Fibroblast of lung (primary cell): Measurements from ENCODE around the gene MLXIPL. TPM values are rescaled to one million over a fixed set of nuclear protein-coding genes. Genes with fewer than 3 reads are reported as not detected.

Source experiments
- DNase-seq, 2 donors: peaks; one replicate each; pipeline versions ENCODE4 v3.0.0 to v3.0.0-alpha.2; 2010; ENCODE audit warnings: low read depth in 2 of 2
- H2AFZ ChIP-seq: 2 replicates; pipeline ENCODE4 v1.5.1; 2012; ENCODE audit warnings: low read length, control low read depth, inconsistent platforms
- H3K27ac ChIP-seq: 2 replicates; pipeline ENCODE4 v1.5.1; 2011; ENCODE audit warnings: low read length, control low read depth; ENCODE audit not compliant: insufficient read depth
- H3K27me3 ChIP-seq: 2 replicates; pipeline ENCODE4 v1.5.1; 2011; ENCODE audit warnings: mild to moderate bottlenecking, low read length; ENCODE audit not compliant: control insufficient read depth, insufficient read depth
- H3K36me3 ChIP-seq: 2 replicates; pipeline ENCODE4 v1.5.1; 2011; ENCODE audit warnings: low read length; ENCODE audit not compliant: control insufficient read depth, insufficient read depth
- H3K4me1 ChIP-seq: 2 replicates; pipeline ENCODE4 v1.5.1; 2011; ENCODE audit warnings: low read length; ENCODE audit not compliant: control insufficient read depth, insufficient read depth; ENCODE audit errors: extremely low read depth
- H3K4me2 ChIP-seq: 2 replicates; pipeline ENCODE4 v1.5.1; 2011; ENCODE audit warnings: low read length, control low read depth; ENCODE audit not compliant: insufficient read depth; ENCODE audit errors: extremely low read depth
- H3K4me3 ChIP-seq, 4 experiments: fragments of 200-600 bp in 1 of 4; sonication (generic) in 1 of 4; replicated peaks in 1 of 4; 2 replicates each; pipeline ENCODE4 v1.5.1; 2011 to 2016; ENCODE audit warnings: low read length in 4 of 4, low read depth in 3 of 4, mild to moderate bottlenecking in 3 of 4, control low read depth in 2 of 4, inconsistent platforms in 1 of 4, mixed read lengths in 1 of 4; ENCODE audit not compliant: insufficient read depth in 1 of 4; ENCODE audit errors: control extremely low read depth in 1 of 4
- H3K79me2 ChIP-seq: 2 replicates; pipeline ENCODE4 v1.5.1; 2012; ENCODE audit warnings: mild to moderate bottlenecking, low read length, inconsistent platforms; ENCODE audit not compliant: control insufficient read depth, insufficient read depth
- H3K9ac ChIP-seq: 2 replicates; pipeline ENCODE4 v1.5.1; 2011; ENCODE audit warnings: mild to moderate bottlenecking, low read length, control low read depth; ENCODE audit not compliant: insufficient read depth
- H3K9me3 ChIP-seq: 2 replicates; pipeline ENCODE4 v1.5.1; 2012; ENCODE audit warnings: low read depth, low read length; ENCODE audit not compliant: control insufficient read depth, insufficient read depth
- H4K20me1 ChIP-seq: 2 replicates; pipeline ENCODE4 v1.5.1; 2011; ENCODE audit warnings: low read length; ENCODE audit not compliant: control insufficient read depth, insufficient read depth; ENCODE audit errors: extremely low read depth
- CTCF ChIP-seq, 2 donors: IDR thresholded peaks in 1 of 2; conservative IDR thresholded peaks in 1 of 2; 1 replicate in 1 of 2; 2 replicates in 1 of 2; pipeline ENCODE4 v1.5.1; 2011 to 2012; ENCODE audit warnings: low read length in 2 of 2, control low read depth in 1 of 2, inconsistent platforms in 1 of 2, low read depth in 1 of 2, mild to moderate bottlenecking in 1 of 2
- EZH2 ChIP-seq: IDR thresholded peaks from 2 replicates; pipeline ENCODE4 v1.5.1; 2012; ENCODE audit warnings: low read length, control low read depth, mild to moderate bottlenecking; ENCODE audit errors: missing control alignments
- polyA plus RNA-seq, 2 donors: library from polyadenylated mRNA; depleted of rRNA in 1 of 2; stranded (reverse) in 1 of 2; unstranded in 1 of 2; fragments of >200 nt; gene quantifications; 2 replicates each; pipeline ENCODE4 v1.2.1, GENCODE V29; 2011 to 2012; ENCODE audit warnings: missing spikeins in 1 of 2
- total RNA-seq: library from RNA; depleted of rRNA; stranded (reverse); fragments of >200 nt; gene quantifications from 2 replicates; pipeline ENCODE4 v1.2.1, GENCODE V29; 2014

MLXIPL gene
- total and polyA plus RNA-seq, 2 donors (not counting 1 experiment from before 2014, with no cell fraction given), result not detected

- TF ChIP-seq CTCF (conservative IDR thresholded peaks at IDR 0.05 in 1 of 2, IDR thresholded peaks at IDR 0.05 in 1 of 2; ENCODE audit: low read depth in 1 of 2, low read length in 2 of 2), result no peak
- no peak for TF ChIP-seq EZH2
- Histone ChIP-seq H4K20me1 (no peaks in the 10 kb centered on the region), H3K79me2 (no peaks in the 10 kb centered on the region), H3K4me3 (peak overlapping the region; percentile 36 to 76 (median 54)), H3K4me2 (peak overlapping the region; percentile 61), H3K4me1 (no peaks in the 10 kb centered on the region), H3K36me3 (no peaks in the 10 kb centered on the region), H3K27ac (no peak overlapping the region), H3K9me3 (no peaks in the 10 kb centered on the region), H2AFZ (no peak overlapping the region), H3K27me3 (no peaks in the 10 kb centered on the region), H3K9ac (no peak overlapping the region)
- no peak for DNase-seq
These were observed 44.5 kb upstream of the MLXIPL start for GRCh38 chr7:73668886-73669230.

DNA sequence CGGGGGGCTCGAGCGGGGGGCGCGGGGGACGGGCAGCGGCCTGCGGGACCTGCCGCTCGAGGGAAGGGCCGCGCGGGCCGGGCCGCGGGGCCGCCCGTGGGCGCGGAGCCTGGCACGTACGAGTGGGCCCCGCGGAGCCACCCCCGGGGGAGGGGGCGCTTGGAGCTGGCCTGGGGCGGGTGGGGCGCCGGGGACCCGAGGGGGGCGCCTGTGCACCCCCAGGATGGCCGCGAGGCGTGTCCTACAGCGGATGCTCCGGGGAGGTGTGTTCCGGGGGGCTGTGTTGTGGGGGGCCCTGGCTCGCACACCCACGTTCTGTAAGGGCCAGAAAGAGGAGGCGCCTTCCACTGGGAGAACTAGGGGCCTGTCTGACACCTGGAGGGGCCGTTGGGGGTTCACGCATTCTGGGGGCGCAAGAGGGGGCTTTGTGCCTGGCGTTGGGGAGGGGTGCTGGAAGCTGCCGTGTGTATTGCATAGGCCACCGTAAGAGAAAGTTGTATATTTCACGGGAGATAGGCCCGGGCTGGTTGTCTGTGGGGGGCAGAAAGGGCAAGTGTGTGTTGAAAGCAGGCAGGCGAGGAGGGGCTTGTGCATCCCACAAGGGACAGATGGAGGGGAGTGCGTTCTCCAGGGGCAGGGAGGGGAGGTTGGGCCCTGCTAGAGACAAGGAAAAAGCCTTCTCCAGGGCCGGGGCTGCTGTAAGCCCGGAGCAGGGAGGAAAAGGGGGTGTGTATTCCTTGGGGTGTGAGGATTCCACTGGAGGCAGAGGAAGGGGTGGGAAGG, 44.0 kb upstream of the MLXIPL start:
- peak overlapping the region; percentile 71 for H2AFZ ChIP-seq
- no peaks in the 10 kb centered on the region for H4K20me1 ChIP-seq
- no peak for TF ChIP-seq CTCF (conservative IDR thresholded peaks at IDR 0.05 in 1 of 2, IDR thresholded peaks at IDR 0.05 in 1 of 2; ENCODE audit: low read depth in 1 of 2, low read length in 2 of 2)
- H3K27ac ChIP-seq, result no peak overlapping the region
- no peaks in the 10 kb centered on the region for H3K36me3 ChIP-seq
- H3K27me3 ChIP-seq, result no peaks in the 10 kb centered on the region
- H3K9me3 ChIP-seq, result no peaks in the 10 kb centered on the region
- no peaks in the 10 kb centered on the region for H3K79me2 ChIP-seq
- H3K4me1 ChIP-seq, result no peaks in the 10 kb centered on the region
- H3K9ac ChIP-seq, result peak overlapping the region; percentile 39
- peak overlapping the region; percentile 36 to 76 (median 54) for H3K4me3 ChIP-seq
- peak in 1 of 2 donors; percentile 7 for DNase-seq
- H3K4me2 ChIP-seq, result peak overlapping the region; percentile 61

DNA sequence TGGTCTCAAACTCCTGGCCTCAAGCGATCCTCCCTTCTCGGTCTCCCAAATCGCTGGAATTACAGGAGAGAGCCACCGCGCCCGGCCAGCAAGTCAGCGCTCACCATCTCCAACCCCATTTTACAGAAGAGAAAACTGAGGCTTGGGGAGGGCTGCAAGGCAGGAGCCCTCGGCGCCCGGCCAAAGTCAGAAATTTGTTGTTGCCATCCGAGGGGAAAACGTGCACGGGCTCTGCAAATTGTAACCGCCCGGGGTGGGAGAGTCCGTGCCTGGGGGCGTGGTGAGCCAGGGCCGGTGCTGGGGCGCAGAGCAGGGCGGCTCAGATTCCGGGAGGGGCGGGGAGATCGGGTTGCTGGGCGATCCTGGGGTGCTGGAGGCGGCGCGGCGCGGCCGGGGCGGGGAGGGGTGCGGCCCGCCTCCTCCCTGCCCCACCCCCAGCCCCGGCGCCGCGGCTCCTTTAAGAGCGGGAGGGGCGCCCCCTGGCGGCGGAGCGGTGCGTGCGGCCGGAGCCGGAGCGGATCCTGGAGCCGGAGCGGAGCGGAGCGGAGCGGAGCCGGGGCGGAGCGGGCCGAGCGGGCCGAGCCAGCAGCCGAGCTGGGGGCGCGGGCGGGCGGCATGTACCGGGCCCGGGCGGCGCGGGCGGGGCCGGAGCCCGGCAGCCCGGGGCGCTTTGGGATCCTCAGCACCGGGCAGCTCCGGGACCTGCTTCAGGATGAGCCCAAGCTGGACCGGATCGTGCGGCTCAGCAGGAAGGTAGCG, 43.2 kb upstream of the MLXIPL start, which contains the start of gene VPS37D:
Gene VPS37D, plus strand, starts transcription at position 488 of the 759 bp plus-strand sequence. Its CDS starts 128 bp downstream, at position 616.
- H3K4me3 ChIP-seq, result peak within 1 kb of the TSS; percentile 36 to 76 (median 54)
- TF ChIP-seq EZH2, result no peak
- peak; percentile 41 to 65 for TF ChIP-seq CTCF (conservative IDR thresholded peaks at IDR 0.05 in 1 of 2, IDR thresholded peaks at IDR 0.05 in 1 of 2; ENCODE audit: low read depth in 1 of 2, low read length in 2 of 2)
- H4K20me1 ChIP-seq, result no peaks in the 10 kb centered on the region
- peak within 1 kb of the TSS; percentile 39 for H3K9ac ChIP-seq
- no peaks in the 10 kb centered on the region for H3K4me1 ChIP-seq
- H2AFZ ChIP-seq, result peak within 1 kb of the TSS; percentile 71
- H3K36me3 ChIP-seq, result no peaks in the 10 kb centered on the region
- no peaks in the 10 kb centered on the region for H3K79me2 ChIP-seq
- no peak within 1 kb of the TSS for H3K27ac ChIP-seq
- H3K27me3 ChIP-seq, result no peaks in the 10 kb centered on the region
- H3K9me3 ChIP-seq, result no peaks in the 10 kb centered on the region
- peak within 1 kb of the TSS; percentile 71 for H3K4me2 ChIP-seq
- DNase-seq, result peak; percentile 77 to 85
